Measurements from ENCODE around the gene SLC24A3.

The SLC24A3 gene

DNA sequence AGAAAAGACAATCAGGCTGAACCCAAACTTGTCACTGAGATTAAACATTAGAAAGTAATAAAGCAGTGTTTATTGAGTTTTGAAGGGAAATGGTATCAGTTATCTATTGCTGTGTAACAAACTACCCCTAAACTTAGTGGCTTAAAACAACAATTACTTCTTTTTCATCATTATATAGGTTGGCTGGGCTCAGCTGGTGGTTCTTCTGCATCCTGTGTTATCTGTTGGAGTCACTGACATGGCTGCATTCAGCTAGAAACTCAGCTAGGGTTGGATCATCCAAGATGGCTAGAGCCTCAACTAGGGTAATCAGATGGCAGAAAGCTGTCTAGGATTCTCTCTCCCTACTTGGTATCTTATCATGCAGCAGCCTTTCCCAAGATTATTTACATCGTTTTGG, 533.1 kb downstream of the SLC24A3 start:
- H3K4ac ChIP-seq (ENCODE audit: low read depth, low read length), result no peak overlapping the region
- H2AFZ ChIP-seq (ENCODE audit: insufficient read depth, low read length, poor library complexity), result no peak overlapping the region
- no peak overlapping the region for H2BK5ac ChIP-seq (ENCODE audit: low read depth, low read length, poor library complexity)
- no peak overlapping the region for H4K8ac ChIP-seq (ENCODE audit: low read depth, low read length)
- H3K9me3 ChIP-seq (ENCODE audit: insufficient read depth, low read depth, low read length), result peaks cover 2% of the 10 kb centered on the region
- H3K4me1 ChIP-seq (ENCODE audit: control insufficient read depth in 1 of 2, insufficient read depth in 2 of 2, low read length in 2 of 2), result no peaks in the 10 kb centered on the region
- no peak overlapping the region for H3K27ac ChIP-seq (ENCODE audit: low read depth, low read length)
- no peaks in the 10 kb centered on the region for H3K79me2 ChIP-seq (ENCODE audit: control insufficient read depth, insufficient read depth, low read length, poor library complexity)
- H3K79me1 ChIP-seq (ENCODE audit: low read length), result no peaks in the 10 kb centered on the region
- H3K36me3 ChIP-seq (ENCODE audit: control insufficient read depth in 1 of 2, insufficient read depth in 2 of 2, low read length in 2 of 2), result no peaks in the 10 kb centered on the region
- H2BK12ac ChIP-seq (ENCODE audit: low read length), result no peak overlapping the region
- H2AK5ac ChIP-seq (ENCODE audit: low read length), result no peak overlapping the region
- H3K27me3 ChIP-seq (ENCODE audit: insufficient read depth, low read length), result no peaks in the 10 kb centered on the region
- H3K23ac ChIP-seq (ENCODE audit: low read length), result no peak overlapping the region
- no CpG with 5 or more reads among the region's 1 CpG for WGBS (ENCODE audit: extremely low coverage, insufficient coverage, insufficient read length)
- DNase-seq, result no peak
- no peak overlapping the region for H3K14ac ChIP-seq (ENCODE audit: low read length)
- H3K18ac ChIP-seq (ENCODE audit: low read length), result no peak overlapping the region
- no peak overlapping the region for H3K4me3 ChIP-seq (ENCODE audit: low read depth, low read length)
- H3K9ac ChIP-seq (ENCODE audit: low read length), result no peak overlapping the region
- no peak overlapping the region for H3K4me2 ChIP-seq (ENCODE audit: low read length)
- no peak overlapping the region for H4K12ac ChIP-seq (ENCODE audit: low read depth, low read length)
- no peak overlapping the region for H2BK120ac ChIP-seq (ENCODE audit: insufficient read depth, low read length, poor library complexity)
- H4K91ac ChIP-seq (ENCODE audit: low read depth, low read length), result no peak overlapping the region

GRCh38 chr20:19746396-19746795, 534.0 kb downstream of the SLC24A3 start:
- no peak overlapping the region for H4K8ac ChIP-seq (ENCODE audit: low read depth, low read length)
- WGBS (ENCODE audit: extremely low coverage, insufficient coverage, insufficient read length), result no CpG with 5 or more reads among the region's 1 CpG
- no peak overlapping the region for H2BK12ac ChIP-seq (ENCODE audit: low read length)
- H3K23ac ChIP-seq (ENCODE audit: low read length), result no peak overlapping the region
- H3K79me1 ChIP-seq (ENCODE audit: low read length), result no peaks in the 10 kb centered on the region
- peaks cover 0 to 4% of the 10 kb centered on the region in 2 experiments for H3K4me1 ChIP-seq (ENCODE audit: control insufficient read depth in 1 of 2, insufficient read depth in 2 of 2, low read length in 2 of 2)
- H2AK5ac ChIP-seq (ENCODE audit: low read length), result no peak overlapping the region
- no peak overlapping the region for H2AFZ ChIP-seq (ENCODE audit: insufficient read depth, low read length, poor library complexity)
- no peak overlapping the region for H3K4ac ChIP-seq (ENCODE audit: low read depth, low read length)
- no peak overlapping the region for H3K9ac ChIP-seq (ENCODE audit: low read length)
- no peak for DNase-seq
- H4K12ac ChIP-seq (ENCODE audit: low read depth, low read length), result no peak overlapping the region
- H3K79me2 ChIP-seq (ENCODE audit: control insufficient read depth, insufficient read depth, low read length, poor library complexity), result no peaks in the 10 kb centered on the region
- H3K9me3 ChIP-seq (ENCODE audit: insufficient read depth, low read depth, low read length), result peaks cover 2% of the 10 kb centered on the region
- H3K27me3 ChIP-seq (ENCODE audit: insufficient read depth, low read length), result no peaks in the 10 kb centered on the region
- H3K27ac ChIP-seq (ENCODE audit: low read depth, low read length), result no peak overlapping the region
- no peak overlapping the region for H3K4me3 ChIP-seq (ENCODE audit: low read depth, low read length)
- H3K14ac ChIP-seq (ENCODE audit: low read length), result no peak overlapping the region
- no peak overlapping the region for H2BK5ac ChIP-seq (ENCODE audit: low read depth, low read length, poor library complexity)
- no peak overlapping the region for H3K4me2 ChIP-seq (ENCODE audit: low read length)
- no peak overlapping the region for H4K91ac ChIP-seq (ENCODE audit: low read depth, low read length)
- no peak overlapping the region for H2BK120ac ChIP-seq (ENCODE audit: insufficient read depth, low read length, poor library complexity)
- no peaks in the 10 kb centered on the region for H3K36me3 ChIP-seq (ENCODE audit: control insufficient read depth in 1 of 2, insufficient read depth in 2 of 2, low read length in 2 of 2)
- no peak overlapping the region for H3K18ac ChIP-seq (ENCODE audit: low read length)

GRCh38 chr20:19747903-19748302, 535.5 kb downstream of the SLC24A3 start:
- Histone ChIP-seq H3K79me1 (ENCODE audit: low read length) (no peaks in the 10 kb centered on the region), H3K4me3 (ENCODE audit: low read depth, low read length) (no peak overlapping the region), H3K14ac (ENCODE audit: low read length) (no peak overlapping the region), H3K9me3 (ENCODE audit: insufficient read depth, low read depth, low read length) (peaks cover 2% of the 10 kb centered on the region), H3K4me1 (ENCODE audit: control insufficient read depth in 1 of 2, insufficient read depth in 2 of 2, low read length in 2 of 2) (peaks cover 0 to 5% of the 10 kb centered on the region in 2 experiments), H2AFZ (ENCODE audit: insufficient read depth, low read length, poor library complexity) (no peak overlapping the region), H3K18ac (ENCODE audit: low read length) (no peak overlapping the region), H2BK5ac (ENCODE audit: low read depth, low read length, poor library complexity) (no peak overlapping the region), H3K4me2 (ENCODE audit: low read length) (no peak overlapping the region), H4K12ac (ENCODE audit: low read depth, low read length) (no peak overlapping the region), H3K4ac (ENCODE audit: low read depth, low read length) (no peak overlapping the region), H2BK12ac (ENCODE audit: low read length) (no peak overlapping the region), H2AK5ac (ENCODE audit: low read length) (no peak overlapping the region), H3K79me2 (ENCODE audit: control insufficient read depth, insufficient read depth, low read length, poor library complexity) (no peaks in the 10 kb centered on the region), H4K8ac (ENCODE audit: low read depth, low read length) (no peak overlapping the region), H3K23ac (ENCODE audit: low read length) (no peak overlapping the region), H3K36me3 (ENCODE audit: control insufficient read depth in 1 of 2, insufficient read depth in 2 of 2, low read length in 2 of 2) (no peaks in the 10 kb centered on the region), H2BK120ac (ENCODE audit: insufficient read depth, low read length, poor library complexity) (no peak overlapping the region), H3K9ac (ENCODE audit: low read length) (no peak overlapping the region), H4K91ac (ENCODE audit: low read depth, low read length) (no peak overlapping the region), H3K27ac (ENCODE audit: low read depth, low read length) (no peak overlapping the region), H3K27me3 (ENCODE audit: insufficient read depth, low read length) (no peaks in the 10 kb centered on the region)
- no CpG with 5 or more reads among the region's 4 CpGs for WGBS (ENCODE audit: extremely low coverage, insufficient coverage, insufficient read length)
- DNase-seq, result no peak

DNA sequence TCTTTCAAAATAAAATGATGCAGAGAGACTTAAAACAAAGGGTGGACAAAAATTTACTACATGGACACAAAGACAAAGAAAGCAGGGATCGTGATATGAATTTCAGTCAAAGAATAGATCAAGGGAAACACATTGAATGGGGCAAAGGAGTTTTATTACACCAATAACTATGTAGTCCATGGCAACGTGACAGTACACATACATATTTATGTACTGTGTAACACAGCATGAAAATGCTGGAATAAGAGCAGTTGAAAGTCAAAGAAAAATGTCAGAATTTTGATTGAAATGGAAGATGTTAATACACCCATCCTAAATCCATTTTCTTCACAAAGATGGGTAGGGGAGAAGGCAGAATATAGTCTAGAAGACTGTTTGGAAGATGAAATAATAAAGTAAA, 536.2 kb downstream of the SLC24A3 start:
- Histone ChIP-seq H3K27ac (ENCODE audit: low read depth, low read length) (no peak overlapping the region), H4K12ac (ENCODE audit: low read depth, low read length) (no peak overlapping the region), H3K4me1 (ENCODE audit: control insufficient read depth in 1 of 2, insufficient read depth in 2 of 2, low read length in 2 of 2) (peaks cover 0 to 5% of the 10 kb centered on the region in 2 experiments), H3K27me3 (ENCODE audit: insufficient read depth, low read length) (no peaks in the 10 kb centered on the region), H3K79me1 (ENCODE audit: low read length) (no peaks in the 10 kb centered on the region), H2BK5ac (ENCODE audit: low read depth, low read length, poor library complexity) (no peak overlapping the region), H3K14ac (ENCODE audit: low read length) (no peak overlapping the region), H3K9ac (ENCODE audit: low read length) (no peak overlapping the region), H3K36me3 (ENCODE audit: control insufficient read depth in 1 of 2, insufficient read depth in 2 of 2, low read length in 2 of 2) (no peaks in the 10 kb centered on the region), H2AFZ (ENCODE audit: insufficient read depth, low read length, poor library complexity) (no peak overlapping the region), H3K9me3 (ENCODE audit: insufficient read depth, low read depth, low read length) (peaks cover 2% of the 10 kb centered on the region), H2AK5ac (ENCODE audit: low read length) (no peak overlapping the region), H3K4me3 (ENCODE audit: low read depth, low read length) (no peak overlapping the region), H4K91ac (ENCODE audit: low read depth, low read length) (no peak overlapping the region), H3K4me2 (ENCODE audit: low read length) (no peak overlapping the region), H2BK120ac (ENCODE audit: insufficient read depth, low read length, poor library complexity) (no peak overlapping the region), H3K4ac (ENCODE audit: low read depth, low read length) (no peak overlapping the region), H4K8ac (ENCODE audit: low read depth, low read length) (no peak overlapping the region), H2BK12ac (ENCODE audit: low read length) (no peak overlapping the region), H3K79me2 (ENCODE audit: control insufficient read depth, insufficient read depth, low read length, poor library complexity) (no peaks in the 10 kb centered on the region), H3K23ac (ENCODE audit: low read length) (no peak overlapping the region), H3K18ac (ENCODE audit: low read length) (no peak overlapping the region)
- WGBS (ENCODE audit: extremely low coverage, insufficient coverage, insufficient read length), result no CpG with 5 or more reads among the region's 2 CpGs
- DNase-seq, result no peak
